MM.1S (cell line): ENCODE results near the gene NTRK2.

Experiments
- CTCF ChIP-seq: fragments of 300-600 bp; sonication (generic); IDR thresholded peaks from 2 replicates; pipeline ENCODE4 v1.5.1; 2016; ENCODE audit warnings: antibody characterized with exemption, low read length, mixed read lengths
- EZH2 ChIP-seq: fragments of 300-600 bp; sonication (generic); optimal IDR thresholded peaks from 2 replicates; pipeline ENCODE3; 2017; ENCODE audit warnings: low read depth, mild to moderate bottlenecking, antibody characterized with exemption, low read length, mixed read lengths
- EZH2phosphoT487 ChIP-seq: fragments of 300-600 bp; sonication (generic); IDR thresholded peaks from 2 replicates; pipeline ENCODE4 v1.6.1; 2018; ENCODE audit warnings: antibody characterized with exemption, low read length

- no peak for TF ChIP-seq CTCF
- TF ChIP-seq EZH2 = no peak
- no peak for TF ChIP-seq EZH2phosphoT487
Observed at GRCh38 chr9:84919440-84919839, 249.9 kb downstream of the NTRK2 start.
